Measurements from ENCODE around the gene CPEB3. TPM values are rescaled to one million over a fixed set of nuclear protein-coding genes. Genes with fewer than 3 reads are reported as not detected.

Gene CPEB3
- total and polyA plus RNA-seq, 10 donors = 1.0 to 10.1 (median 7.3) TPM

DNA sequence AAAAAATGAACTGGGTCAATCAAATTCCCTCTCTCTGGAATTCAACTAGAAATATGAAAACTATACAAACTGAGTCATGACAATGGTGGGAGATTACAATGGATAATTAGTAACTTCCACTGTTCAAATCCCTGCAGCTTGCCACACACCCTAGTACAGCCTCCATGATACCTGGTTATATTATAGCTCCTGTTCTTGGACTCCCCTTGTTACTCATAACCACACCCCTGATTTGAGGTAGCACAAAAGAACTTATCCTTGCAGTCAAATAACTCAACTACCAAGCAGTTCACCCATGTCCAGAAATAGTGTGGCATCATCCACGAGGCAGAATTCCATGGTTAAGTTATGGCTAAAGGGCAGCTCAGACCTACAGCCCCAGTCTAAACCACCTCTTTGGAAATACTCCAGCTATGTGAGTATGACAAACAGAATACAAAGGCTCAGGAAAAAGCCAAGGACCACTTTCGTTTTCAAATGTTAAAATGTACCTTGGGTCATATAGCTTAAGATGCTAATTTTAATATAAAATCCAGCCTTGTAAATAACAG is 164.7 kb downstream of the CPEB3 start:
- Histone ChIP-seq H3K27me3 (replicated peaks in 1 of 7) (no peaks in the 10 kb centered on the region), H3K36me3 (no peaks in the 10 kb centered on the region), H3K27ac (no peak overlapping the region), H3K9me3 (peaks cover 0 to 4% (median 0%) of the 10 kb centered on the region in 8 donors), H3K4me1 (peaks cover 0 to 21% (median 15%) of the 10 kb centered on the region in 6 donors), H3K4me3 (no peak overlapping the region)
- DNase-seq = no peak
- TF ChIP-seq POLR2A (IDR thresholded peaks at IDR 0.05) (no peak), POLR2AphosphoS5 (IDR thresholded peaks at IDR 0.05) (no peak)
- TF ChIP-seq, protein P1, sequence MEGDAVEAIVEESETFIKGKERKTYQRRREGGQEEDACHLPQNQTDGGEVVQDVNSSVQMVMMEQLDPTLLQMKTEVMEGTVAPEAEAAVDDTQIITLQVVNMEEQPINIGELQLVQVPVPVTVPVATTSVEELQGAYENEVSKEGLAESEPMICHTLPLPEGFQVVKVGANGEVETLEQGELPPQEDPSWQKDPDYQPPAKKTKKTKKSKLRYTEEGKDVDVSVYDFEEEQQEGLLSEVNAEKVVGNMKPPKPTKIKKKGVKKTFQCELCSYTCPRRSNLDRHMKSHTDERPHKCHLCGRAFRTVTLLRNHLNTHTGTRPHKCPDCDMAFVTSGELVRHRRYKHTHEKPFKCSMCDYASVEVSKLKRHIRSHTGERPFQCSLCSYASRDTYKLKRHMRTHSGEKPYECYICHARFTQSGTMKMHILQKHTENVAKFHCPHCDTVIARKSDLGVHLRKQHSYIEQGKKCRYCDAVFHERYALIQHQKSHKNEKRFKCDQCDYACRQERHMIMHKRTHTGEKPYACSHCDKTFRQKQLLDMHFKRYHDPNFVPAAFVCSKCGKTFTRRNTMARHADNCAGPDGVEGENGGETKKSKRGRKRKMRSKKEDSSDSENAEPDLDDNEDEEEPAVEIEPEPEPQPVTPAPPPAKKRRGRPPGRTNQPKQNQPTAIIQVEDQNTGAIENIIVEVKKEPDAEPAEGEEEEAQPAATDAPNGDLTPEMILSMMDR (IDR thresholded peaks at IDR 0.05 in 8 of 11, conservative IDR thresholded peaks at IDR 0.05 in 3 of 11) = no peak
- intact Hi-C loops (cut with DNase I; ENCODE audit: low total_unique reads) = no loop called here
- WGBS, 5 donors = 44 to 61% (median 51%) methylated on average over 2 of the region's 2 CpGs

DNA sequence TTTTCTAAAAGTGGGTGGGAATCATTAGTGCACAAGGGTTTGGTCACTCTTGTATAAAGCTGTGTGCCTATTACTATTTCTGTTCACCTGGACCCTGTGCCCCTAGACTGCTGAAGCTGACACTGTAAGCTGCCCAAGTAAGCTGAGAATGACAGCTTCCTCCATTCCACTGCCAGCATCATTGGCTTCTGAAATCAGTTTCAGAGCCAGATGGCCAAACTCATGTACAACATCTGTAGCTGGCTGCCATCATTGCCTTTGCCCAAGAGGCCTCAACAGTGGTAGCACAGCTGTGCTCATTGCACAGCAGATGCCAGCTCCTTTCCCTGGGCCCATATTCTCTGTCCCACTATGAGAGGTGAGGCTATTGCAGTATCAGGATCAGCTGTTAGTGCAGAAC is 165.7 kb downstream of the CPEB3 start:
- peaks cover 0 to 4% (median 0%) of the 10 kb centered on the region in 8 donors for H3K9me3 ChIP-seq
- DNase-seq = no peak
- peaks cover 0 to 21% (median 15%) of the 10 kb centered on the region in 6 donors for H3K4me1 ChIP-seq
- TF ChIP-seq POLR2A (IDR thresholded peaks at IDR 0.05) (no peak), POLR2AphosphoS5 (IDR thresholded peaks at IDR 0.05) (no peak)
- TF ChIP-seq, protein P1 (IDR thresholded peaks at IDR 0.05 in 8 of 11, conservative IDR thresholded peaks at IDR 0.05 in 3 of 11) = no peak
- no peak overlapping the region for H3K4me3 ChIP-seq
- peak overlapping the region in 1 of 8 donors; percentile 24 for H3K27ac ChIP-seq
- H3K36me3 ChIP-seq = no peaks in the 10 kb centered on the region
- no peaks in the 10 kb centered on the region for H3K27me3 ChIP-seq (replicated peaks in 1 of 7)
- intact Hi-C loops (cut with DNase I; ENCODE audit: low total_unique reads) = no loop called here

DNA sequence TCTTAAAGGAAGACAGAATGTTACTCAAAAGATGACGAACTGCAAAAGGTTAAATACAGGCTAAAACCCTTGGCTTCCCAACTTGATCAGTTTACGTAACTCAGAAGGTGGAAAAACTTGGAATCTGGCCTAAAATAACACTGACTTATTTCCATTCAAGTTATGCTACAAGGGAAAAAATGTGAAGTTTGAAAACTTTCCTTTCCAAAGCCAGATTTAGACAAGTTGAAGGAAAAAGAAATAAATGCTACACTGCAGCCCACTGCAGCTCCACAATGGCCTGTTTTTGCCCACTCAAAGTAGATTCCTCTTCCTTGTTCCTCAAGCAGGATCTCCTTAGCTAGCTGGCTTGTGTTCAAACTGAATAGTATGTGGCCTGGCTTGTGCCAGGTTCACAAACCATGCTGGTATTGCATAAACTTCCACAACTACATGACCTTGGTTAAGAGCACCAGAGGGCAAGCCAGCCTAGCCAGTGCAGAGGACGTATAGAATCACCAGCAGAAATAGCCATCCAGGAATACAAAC is 166.2 kb downstream of the CPEB3 start:
- H3K9me3 ChIP-seq = peaks cover 0 to 4% (median 0%) of the 10 kb centered on the region in 8 donors
- H3K27me3 ChIP-seq (replicated peaks in 1 of 7) = no peaks in the 10 kb centered on the region
- DNase-seq = no peak
- H3K4me1 ChIP-seq = peaks cover 0 to 21% (median 15%) of the 10 kb centered on the region in 6 donors
- H3K36me3 ChIP-seq = no peaks in the 10 kb centered on the region
- intact Hi-C loops (cut with DNase I; ENCODE audit: low total_unique reads) = no loop called here
- WGBS, 5 donors = 67 to 78% (median 71%) methylated on average over 3 of the region's 3 CpGs
- H3K4me3 ChIP-seq = no peak overlapping the region
- H3K27ac ChIP-seq = peak overlapping the region in 1 of 8 donors; percentile 24
- TF ChIP-seq, protein P1 (IDR thresholded peaks at IDR 0.05 in 8 of 11, conservative IDR thresholded peaks at IDR 0.05 in 3 of 11) = no peak
- TF ChIP-seq POLR2AphosphoS5 (IDR thresholded peaks at IDR 0.05) (no peak), POLR2A (IDR thresholded peaks at IDR 0.05) (no peak)

DNA sequence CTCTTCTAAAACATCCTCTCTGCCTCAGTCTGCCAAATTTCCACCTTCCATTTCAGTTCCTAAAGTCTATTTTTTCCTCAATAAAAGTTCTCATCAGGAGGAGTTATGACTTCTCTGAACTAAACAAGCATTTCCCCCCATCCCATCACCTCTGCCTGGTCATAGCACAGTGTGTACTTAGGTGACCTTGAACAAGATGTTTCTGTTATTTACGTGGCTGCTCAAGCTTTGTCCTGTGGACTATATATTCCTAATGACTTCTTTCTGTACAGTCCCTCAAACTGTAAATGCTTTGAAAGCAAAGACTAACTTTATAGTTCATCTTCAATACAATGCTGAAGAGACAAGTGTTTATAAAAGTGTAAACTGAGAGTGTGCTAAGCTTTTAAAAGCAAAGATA is 166.9 kb downstream of the CPEB3 start:
- TF ChIP-seq, protein P1 (IDR thresholded peaks at IDR 0.05 in 8 of 11, conservative IDR thresholded peaks at IDR 0.05 in 3 of 11) = no peak
- no peak for TF ChIP-seq POLR2AphosphoS5 (IDR thresholded peaks at IDR 0.05)
- no peak for TF ChIP-seq POLR2A (IDR thresholded peaks at IDR 0.05)
- Histone ChIP-seq H3K36me3 (peaks cover 0 to under 1% (median 0%) of the 10 kb centered on the region in 6 donors), H3K4me3 (no peak overlapping the region), H3K4me1 (peaks cover 0 to 21% (median 15%) of the 10 kb centered on the region in 6 donors), H3K27me3 (replicated peaks in 1 of 7) (no peaks in the 10 kb centered on the region), H3K9me3 (peaks cover 0 to 2% (median 0%) of the 10 kb centered on the region in 8 donors), H3K27ac (no peak overlapping the region)
- intact Hi-C loops (cut with DNase I; ENCODE audit: low total_unique reads) = no loop called here
- no peak for DNase-seq
- WGBS, 5 donors = 62 to 85% (median 81%) methylated on average over 1 of the region's 1 CpG
